Measurements from ENCODE around the gene TRHDE. TPM values are rescaled to one million over a fixed set of nuclear protein-coding genes. Genes with fewer than 3 reads are reported as not detected.

The TRHDE gene
- total and polyA plus RNA-seq, 4 donors = 0.19 to 7.5 (median 3.5) TPM

- WGBS, 2 donors = 0 to 2% methylated on average over 35 of the region's 35 CpGs
- no peak for TF ChIP-seq CTCF (IDR thresholded peaks at IDR 0.05; ENCODE audit: control extremely low read depth, extremely low read depth)
- H3K9ac ChIP-seq (ENCODE audit: insufficient read depth in 1 of 2, low read length in 2 of 2) = peak overlapping the region; percentile 45 to 66
Measured at GRCh38 chr12:72271451-72272090, 599 bp upstream of the TRHDE start.

GRCh38 chr12:72272731-72273498 lies 745 bp downstream of the TRHDE start:
- H3K9me3 ChIP-seq (ENCODE audit: control insufficient read depth in 4 of 4, insufficient read depth in 3 of 4, low read length in 3 of 4) = peaks cover 0 to 7% (median 0%) of the 10 kb centered on the region in 4 donors
- TF ChIP-seq CTCF (IDR thresholded peaks at IDR 0.05; ENCODE audit: control extremely low read depth, extremely low read depth) = no peak
- H3K4me3 ChIP-seq = peak overlapping the region; percentile 41
- DNase-seq (peak; percentile 79 to 84 (median 82)), ATAC-seq (ENCODE audit: insufficient read depth, low FRiP score) (peak; percentile 22)
- H3K9ac ChIP-seq (ENCODE audit: insufficient read depth in 1 of 2, low read length in 2 of 2) = no peak overlapping the region
- H3K4me1 ChIP-seq (ENCODE audit: control insufficient read depth in 5 of 5, insufficient read depth in 5 of 5, low read length in 5 of 5) = peaks cover 0 to 44% (median 7%) of the 10 kb centered on the region in 5 donors
- no peaks in the 10 kb centered on the region for H3K36me3 ChIP-seq (ENCODE audit: control insufficient read depth in 4 of 4, insufficient read depth in 4 of 4, low read length in 4 of 4)
- H3K27ac ChIP-seq (ENCODE audit: low read depth in 1 of 2, low read length in 1 of 2) = peak overlapping the region in 1 of 2 donors; percentile 77
- 1 to 2% methylated on average over 78 to 79 of the region's 79 CpGs for WGBS, 2 donors
- H3K27me3 ChIP-seq (ENCODE audit: control insufficient read depth in 3 of 3, insufficient read depth in 3 of 3, low read length in 2 of 3) = peaks cover 5 to 46% (median 10%) of the 10 kb centered on the region in 3 donors

More at GRCh38 chr12:72271451-72272090, 599 bp upstream of the TRHDE start:
- peak overlapping the region in 1 of 2 donors; percentile 57 for H3K27ac ChIP-seq (ENCODE audit: low read depth in 1 of 2, low read length in 1 of 2)
- ATAC-seq (ENCODE audit: insufficient read depth, low FRiP score) (no peak), DNase-seq (peak; percentile 78 to 84 (median 84))
- peaks cover 0 to 42% (median 7%) of the 10 kb centered on the region in 5 donors for H3K4me1 ChIP-seq (ENCODE audit: control insufficient read depth in 5 of 5, insufficient read depth in 5 of 5, low read length in 5 of 5)
- H3K36me3 ChIP-seq (ENCODE audit: control insufficient read depth in 4 of 4, insufficient read depth in 4 of 4, low read length in 4 of 4) = no peaks in the 10 kb centered on the region
- H3K4me3 ChIP-seq = peak overlapping the region; percentile 47
- peaks cover 0 to 7% (median 0%) of the 10 kb centered on the region in 4 donors for H3K9me3 ChIP-seq (ENCODE audit: control insufficient read depth in 4 of 4, insufficient read depth in 3 of 4, low read length in 3 of 4)
- peaks cover 5 to 46% (median 10%) of the 10 kb centered on the region in 3 donors for H3K27me3 ChIP-seq (ENCODE audit: control insufficient read depth in 3 of 3, insufficient read depth in 3 of 3, low read length in 2 of 3)

- Histone ChIP-seq H3K9me3 (ENCODE audit: control insufficient read depth in 4 of 4, insufficient read depth in 3 of 4, low read length in 3 of 4) (peaks cover 0 to 7% (median 0%) of the 10 kb centered on the region in 4 donors), H3K27me3 (ENCODE audit: control insufficient read depth in 3 of 3, insufficient read depth in 3 of 3, low read length in 2 of 3) (peaks cover 5 to 44% (median 8%) of the 10 kb centered on the region in 3 donors), H3K9ac (ENCODE audit: insufficient read depth in 1 of 2, low read length in 2 of 2) (no peak overlapping the region), H3K4me1 (ENCODE audit: control insufficient read depth in 5 of 5, insufficient read depth in 5 of 5, low read length in 5 of 5) (peaks cover 0 to 44% (median 7%) of the 10 kb centered on the region in 5 donors), H3K27ac (ENCODE audit: low read depth in 1 of 2, low read length in 1 of 2) (peak overlapping the region in 1 of 2 donors; percentile 77), H3K36me3 (ENCODE audit: control insufficient read depth in 4 of 4, insufficient read depth in 4 of 4, low read length in 4 of 4) (no peaks in the 10 kb centered on the region), H3K4me3 (peak overlapping the region; percentile 41)
- TF ChIP-seq CTCF (IDR thresholded peaks at IDR 0.05; ENCODE audit: control extremely low read depth, extremely low read depth) = no peak
- 1 to 2% methylated on average over 22 to 24 of the region's 24 CpGs for WGBS, 2 donors
- DNase-seq (peak in 1 of 3 donors; percentile 40), ATAC-seq (ENCODE audit: insufficient read depth, low FRiP score) (no peak)
Measured at GRCh38 chr12:72273499-72273837, 1.3 kb downstream of the TRHDE start.
